Measurements from ENCODE around the gene CAPN13. TPM values are rescaled to one million over a fixed set of nuclear protein-coding genes. Genes with fewer than 3 reads are reported as not detected.

The CAPN13 gene
- total RNA-seq, 1 experiment from 2014 or later, result not detected

DNA sequence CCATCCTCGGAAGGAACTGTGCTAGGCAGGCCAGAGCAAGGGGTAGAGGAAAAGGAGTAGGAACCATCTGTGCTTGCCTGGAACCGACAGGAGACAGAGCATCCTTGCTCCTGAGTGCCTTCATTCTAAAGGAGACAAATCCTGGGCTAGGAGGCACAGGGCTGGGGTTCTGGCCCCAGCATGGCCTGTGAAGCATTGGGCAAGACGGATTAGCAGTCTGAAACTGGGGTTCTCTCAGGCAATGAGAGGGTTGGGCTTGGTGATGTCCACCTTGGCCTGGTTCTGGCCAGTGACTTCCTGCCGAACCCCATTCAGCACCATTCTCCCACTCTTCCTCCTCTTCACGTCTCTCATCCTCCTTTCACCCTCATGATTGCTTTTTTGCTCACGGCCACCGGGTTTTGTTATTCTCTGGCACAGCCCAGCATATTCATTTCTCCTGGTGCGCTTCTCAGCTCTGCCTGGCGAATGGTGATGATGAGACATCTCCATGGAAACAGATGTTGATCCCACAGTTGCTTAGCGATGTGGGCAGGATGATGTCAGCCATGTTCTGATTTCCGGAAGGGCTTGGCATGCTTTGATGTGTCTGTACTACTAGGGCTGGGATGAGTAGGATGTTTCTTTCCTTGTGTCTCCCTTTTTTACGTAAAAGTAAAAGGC, 127.7 kb downstream of the CAPN13 start:
- H3K27me3 Mint-ChIP-seq (ENCODE audit: insufficient read depth, unreplicated experiment), result no peaks in the 10 kb centered on the region
- TF ChIP-seq, protein P1, sequence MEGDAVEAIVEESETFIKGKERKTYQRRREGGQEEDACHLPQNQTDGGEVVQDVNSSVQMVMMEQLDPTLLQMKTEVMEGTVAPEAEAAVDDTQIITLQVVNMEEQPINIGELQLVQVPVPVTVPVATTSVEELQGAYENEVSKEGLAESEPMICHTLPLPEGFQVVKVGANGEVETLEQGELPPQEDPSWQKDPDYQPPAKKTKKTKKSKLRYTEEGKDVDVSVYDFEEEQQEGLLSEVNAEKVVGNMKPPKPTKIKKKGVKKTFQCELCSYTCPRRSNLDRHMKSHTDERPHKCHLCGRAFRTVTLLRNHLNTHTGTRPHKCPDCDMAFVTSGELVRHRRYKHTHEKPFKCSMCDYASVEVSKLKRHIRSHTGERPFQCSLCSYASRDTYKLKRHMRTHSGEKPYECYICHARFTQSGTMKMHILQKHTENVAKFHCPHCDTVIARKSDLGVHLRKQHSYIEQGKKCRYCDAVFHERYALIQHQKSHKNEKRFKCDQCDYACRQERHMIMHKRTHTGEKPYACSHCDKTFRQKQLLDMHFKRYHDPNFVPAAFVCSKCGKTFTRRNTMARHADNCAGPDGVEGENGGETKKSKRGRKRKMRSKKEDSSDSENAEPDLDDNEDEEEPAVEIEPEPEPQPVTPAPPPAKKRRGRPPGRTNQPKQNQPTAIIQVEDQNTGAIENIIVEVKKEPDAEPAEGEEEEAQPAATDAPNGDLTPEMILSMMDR (IDR thresholded peaks at IDR 0.05; ENCODE audit: unreplicated experiment), result no peak
- ChIA-PET CTCF (no interaction called here), POLR2A (no interaction called here)
- no peak for DNase-seq (ENCODE audit: unreplicated experiment)
- intact Hi-C loops (cut with micrococcal nuclease), result no loop called here
- H3K36me3 Mint-ChIP-seq (ENCODE audit: insufficient read depth, unreplicated experiment), result no peaks in the 10 kb centered on the region
- BruUV-seq (replicated peaks), result no TSS peak
- H3K4me3 Mint-ChIP-seq (ENCODE audit: unreplicated experiment), result no peak overlapping the region
- H3K9me3 Mint-ChIP-seq (ENCODE audit: unreplicated experiment), result no peaks in the 10 kb centered on the region
- no peak overlapping the region for H3K27ac Mint-ChIP-seq (ENCODE audit: low read depth, unreplicated experiment)
- H3K4me1 Mint-ChIP-seq (ENCODE audit: insufficient read depth, unreplicated experiment), result no peaks in the 10 kb centered on the region

DNA sequence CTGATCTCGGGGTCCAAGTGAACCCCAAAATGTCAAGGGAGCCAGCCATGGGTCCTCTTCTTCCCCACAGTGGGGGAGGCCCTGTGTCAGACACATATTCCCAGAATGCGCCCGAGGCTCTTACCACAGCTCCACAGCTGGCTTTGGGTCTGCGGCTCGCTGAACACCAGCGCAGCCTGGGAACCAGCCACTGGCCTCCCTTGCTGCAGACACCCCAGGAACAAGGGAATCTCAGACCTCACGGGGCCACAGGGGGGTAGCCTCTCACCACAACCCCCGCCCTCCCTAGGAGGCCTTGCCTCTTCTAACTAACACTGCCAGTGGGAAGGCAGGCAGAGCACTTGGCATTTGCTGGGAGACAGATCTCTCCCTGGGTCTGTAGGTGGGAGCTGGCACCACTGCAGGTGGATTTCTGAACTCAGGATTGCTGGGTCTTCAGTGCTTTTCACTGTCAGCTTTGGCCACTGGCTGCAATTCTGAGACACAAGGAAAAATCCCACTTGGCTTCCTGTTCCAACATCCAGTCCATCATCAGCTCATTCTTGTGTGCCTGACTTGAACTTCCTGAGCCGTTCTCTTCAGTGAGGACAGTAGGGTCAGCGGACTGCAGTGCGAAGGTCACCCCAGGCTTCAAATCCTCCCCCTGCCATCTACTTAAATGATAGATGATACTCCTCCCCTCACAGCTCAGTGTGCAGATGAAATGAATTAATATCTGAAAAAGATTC, 128.7 kb downstream of the CAPN13 start:
- intact Hi-C loops (cut with micrococcal nuclease), result no loop called here
- H3K27me3 Mint-ChIP-seq (ENCODE audit: insufficient read depth, unreplicated experiment), result no peaks in the 10 kb centered on the region
- no peak overlapping the region for H3K27ac Mint-ChIP-seq (ENCODE audit: low read depth, unreplicated experiment)
- TF ChIP-seq, protein P1 (IDR thresholded peaks at IDR 0.05; ENCODE audit: unreplicated experiment), result no peak
- BruUV-seq (replicated peaks), result no TSS peak
- no peak for DNase-seq (ENCODE audit: unreplicated experiment)
- ChIA-PET CTCF (interaction anchor here (0.6 to 1.2 kb wide), 2 partner anchors 22 to 306 kb away, joined by 3 read pairs; no protein-coding TSS in a partner anchor), POLR2A (no interaction called here)
- no peaks in the 10 kb centered on the region for H3K36me3 Mint-ChIP-seq (ENCODE audit: insufficient read depth, unreplicated experiment)
- no peaks in the 10 kb centered on the region for H3K4me1 Mint-ChIP-seq (ENCODE audit: insufficient read depth, unreplicated experiment)
- H3K9me3 Mint-ChIP-seq (ENCODE audit: unreplicated experiment), result no peaks in the 10 kb centered on the region
- H3K4me3 Mint-ChIP-seq (ENCODE audit: unreplicated experiment), result no peak overlapping the region

DNA sequence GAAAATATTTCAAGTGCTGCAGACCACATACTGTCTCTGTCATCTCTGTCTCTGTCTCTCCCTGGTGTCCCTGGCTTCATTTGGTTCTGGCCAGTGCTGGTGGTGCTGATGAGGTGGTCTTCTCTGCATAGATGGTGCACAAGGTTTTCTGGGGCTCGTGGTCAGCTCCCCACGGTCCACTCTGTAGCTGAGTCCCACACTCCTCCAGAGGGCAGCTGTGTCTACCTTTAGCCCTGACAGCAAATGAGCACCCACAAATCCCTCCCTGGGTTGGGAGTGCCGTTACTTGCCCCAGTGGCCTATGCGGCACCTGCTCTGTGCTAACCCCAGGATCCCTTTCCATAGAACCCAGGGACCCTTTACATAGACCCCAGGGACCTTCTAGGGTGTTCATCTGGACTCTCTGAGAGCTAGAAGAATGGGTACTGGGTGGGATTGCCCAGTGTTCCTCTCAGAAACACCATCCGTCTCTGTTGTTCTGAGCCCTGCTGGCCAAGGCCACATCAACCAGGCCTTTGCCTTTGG, 129.3 kb downstream of the CAPN13 start:
- DNase-seq (ENCODE audit: unreplicated experiment), result no peak
- Mint-ChIP-seq H3K4me3 (ENCODE audit: unreplicated experiment) (no peak overlapping the region), H3K4me1 (ENCODE audit: insufficient read depth, unreplicated experiment) (no peaks in the 10 kb centered on the region), H3K27me3 (ENCODE audit: insufficient read depth, unreplicated experiment) (no peaks in the 10 kb centered on the region), H3K27ac (ENCODE audit: low read depth, unreplicated experiment) (no peak overlapping the region), H3K9me3 (ENCODE audit: unreplicated experiment) (no peaks in the 10 kb centered on the region), H3K36me3 (ENCODE audit: insufficient read depth, unreplicated experiment) (no peaks in the 10 kb centered on the region)
- TF ChIP-seq, protein P1 (IDR thresholded peaks at IDR 0.05; ENCODE audit: unreplicated experiment), result no peak
- no TSS peak for BruUV-seq (replicated peaks)
- ChIA-PET CTCF (interaction anchor here (0.6 to 1.2 kb wide), 2 partner anchors 22 to 306 kb away, joined by 3 read pairs; no protein-coding TSS in a partner anchor), POLR2A (no interaction called here)
- intact Hi-C loops (cut with micrococcal nuclease), result no loop called here

DNA sequence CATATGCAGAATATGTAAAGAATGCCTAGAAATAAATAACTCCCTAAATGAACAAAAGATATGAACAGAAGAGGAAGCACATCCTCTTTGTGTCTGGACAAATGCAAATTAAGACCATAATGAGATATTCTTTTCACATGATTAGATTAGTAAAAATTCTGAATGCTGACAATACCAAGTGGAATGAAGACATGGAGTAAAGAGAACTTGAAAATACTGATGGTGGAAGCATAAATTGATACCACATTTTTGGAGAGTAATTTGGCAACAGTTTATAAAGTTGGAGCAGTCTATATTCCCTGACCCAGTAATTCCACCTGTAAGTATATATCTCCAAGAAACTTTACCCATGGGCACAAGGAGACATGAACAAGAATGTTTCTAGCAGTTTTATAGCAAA, 130.0 kb downstream of the CAPN13 start:
- Mint-ChIP-seq H3K9me3 (ENCODE audit: unreplicated experiment) (no peaks in the 10 kb centered on the region), H3K27me3 (ENCODE audit: insufficient read depth, unreplicated experiment) (no peaks in the 10 kb centered on the region), H3K36me3 (ENCODE audit: insufficient read depth, unreplicated experiment) (no peaks in the 10 kb centered on the region), H3K4me1 (ENCODE audit: insufficient read depth, unreplicated experiment) (no peaks in the 10 kb centered on the region), H3K27ac (ENCODE audit: low read depth, unreplicated experiment) (no peak overlapping the region), H3K4me3 (ENCODE audit: unreplicated experiment) (no peak overlapping the region)
- intact Hi-C loops (cut with micrococcal nuclease), result no loop called here
- POLR2A ChIA-PET, result no interaction called here
- TF ChIP-seq, protein P1 (IDR thresholded peaks at IDR 0.05; ENCODE audit: unreplicated experiment), result no peak
- CTCF ChIA-PET, result no interaction called here
- DNase-seq (ENCODE audit: unreplicated experiment), result no peak
- BruUV-seq (replicated peaks), result no TSS peak
